ENCODE results near the gene TOR3A. TPM values are rescaled to one million over a fixed set of nuclear protein-coding genes. Genes with fewer than 3 reads are reported as not detected.

Gene TOR3A
- total and polyA plus RNA-seq, 2 of the 13 experiments (the other 11 are each of a cell fraction or from before 2014, with no cell fraction given), result 14.7 to 28.4 TPM

DNA sequence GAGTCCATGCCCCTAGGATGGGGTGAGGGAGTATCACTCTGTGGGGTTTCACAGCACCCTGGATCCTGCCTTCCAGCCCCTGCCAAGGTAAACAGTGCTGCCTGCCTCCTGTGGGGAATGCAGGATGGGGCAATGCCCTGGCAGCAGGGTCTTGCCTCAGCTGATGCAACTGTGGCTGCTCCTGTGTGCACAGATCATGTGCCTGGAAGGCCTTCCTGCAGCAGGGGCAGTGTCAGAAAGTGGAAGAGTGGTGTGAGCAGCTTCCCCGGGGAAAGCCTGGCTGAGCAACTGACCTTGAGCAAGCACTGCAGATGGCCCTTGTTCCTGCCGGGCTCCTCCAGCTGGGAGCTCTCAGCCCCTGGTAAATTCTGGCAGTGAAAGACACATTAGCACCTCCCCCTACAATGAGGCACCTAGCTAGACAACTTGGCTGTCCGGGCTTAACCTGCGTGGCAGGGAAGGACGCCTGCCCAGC is 9.9 kb downstream of the TOR3A start (continued):
- no peak for TF ChIP-seq ZNF317 (CRISPR knock-in tag; IDR thresholded peaks at IDR 0.05)
- TF ChIP-seq HNRNPLL (IDR thresholded peaks at IDR 0.05; ENCODE audit: low read depth, low read length, poor library complexity, severe bottlenecking), result no peak
- TF ChIP-seq, protein P1, sequence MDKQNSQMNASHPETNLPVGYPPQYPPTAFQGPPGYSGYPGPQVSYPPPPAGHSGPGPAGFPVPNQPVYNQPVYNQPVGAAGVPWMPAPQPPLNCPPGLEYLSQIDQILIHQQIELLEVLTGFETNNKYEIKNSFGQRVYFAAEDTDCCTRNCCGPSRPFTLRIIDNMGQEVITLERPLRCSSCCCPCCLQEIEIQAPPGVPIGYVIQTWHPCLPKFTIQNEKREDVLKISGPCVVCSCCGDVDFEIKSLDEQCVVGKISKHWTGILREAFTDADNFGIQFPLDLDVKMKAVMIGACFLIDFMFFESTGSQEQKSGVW (CRISPR knock-in tag; IDR thresholded peaks at IDR 0.05; ENCODE audit: borderline replicate concordance), result no peak
- 0 out of 2 replicates have a peak, but pooled peaks have one; percentile 49 for TF ChIP-seq ZNF335 (CRISPR knock-in tag; IDR thresholded peaks at IDR 0.05)
- no peak for TF ChIP-seq MIER3 (CRISPR knock-in tag; IDR thresholded peaks at IDR 0.05; ENCODE audit: borderline replicate concordance)
- TF ChIP-seq PHB2 (IDR thresholded peaks at IDR 0.05; ENCODE audit: partially characterized antibody), result no peak
- TF ChIP-seq ZNF768 (CRISPR knock-in tag; IDR thresholded peaks at IDR 0.05), result no peak
- TF ChIP-seq ZSCAN9 (CRISPR knock-in tag; IDR thresholded peaks at IDR 0.05; ENCODE audit: borderline replicate concordance), result no peak
- TF ChIP-seq, protein P2, sequence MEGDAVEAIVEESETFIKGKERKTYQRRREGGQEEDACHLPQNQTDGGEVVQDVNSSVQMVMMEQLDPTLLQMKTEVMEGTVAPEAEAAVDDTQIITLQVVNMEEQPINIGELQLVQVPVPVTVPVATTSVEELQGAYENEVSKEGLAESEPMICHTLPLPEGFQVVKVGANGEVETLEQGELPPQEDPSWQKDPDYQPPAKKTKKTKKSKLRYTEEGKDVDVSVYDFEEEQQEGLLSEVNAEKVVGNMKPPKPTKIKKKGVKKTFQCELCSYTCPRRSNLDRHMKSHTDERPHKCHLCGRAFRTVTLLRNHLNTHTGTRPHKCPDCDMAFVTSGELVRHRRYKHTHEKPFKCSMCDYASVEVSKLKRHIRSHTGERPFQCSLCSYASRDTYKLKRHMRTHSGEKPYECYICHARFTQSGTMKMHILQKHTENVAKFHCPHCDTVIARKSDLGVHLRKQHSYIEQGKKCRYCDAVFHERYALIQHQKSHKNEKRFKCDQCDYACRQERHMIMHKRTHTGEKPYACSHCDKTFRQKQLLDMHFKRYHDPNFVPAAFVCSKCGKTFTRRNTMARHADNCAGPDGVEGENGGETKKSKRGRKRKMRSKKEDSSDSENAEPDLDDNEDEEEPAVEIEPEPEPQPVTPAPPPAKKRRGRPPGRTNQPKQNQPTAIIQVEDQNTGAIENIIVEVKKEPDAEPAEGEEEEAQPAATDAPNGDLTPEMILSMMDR (CRISPR knock-in tag; IDR thresholded peaks at IDR 0.05), result peak; percentile 31
- TF ChIP-seq, protein P3, sequence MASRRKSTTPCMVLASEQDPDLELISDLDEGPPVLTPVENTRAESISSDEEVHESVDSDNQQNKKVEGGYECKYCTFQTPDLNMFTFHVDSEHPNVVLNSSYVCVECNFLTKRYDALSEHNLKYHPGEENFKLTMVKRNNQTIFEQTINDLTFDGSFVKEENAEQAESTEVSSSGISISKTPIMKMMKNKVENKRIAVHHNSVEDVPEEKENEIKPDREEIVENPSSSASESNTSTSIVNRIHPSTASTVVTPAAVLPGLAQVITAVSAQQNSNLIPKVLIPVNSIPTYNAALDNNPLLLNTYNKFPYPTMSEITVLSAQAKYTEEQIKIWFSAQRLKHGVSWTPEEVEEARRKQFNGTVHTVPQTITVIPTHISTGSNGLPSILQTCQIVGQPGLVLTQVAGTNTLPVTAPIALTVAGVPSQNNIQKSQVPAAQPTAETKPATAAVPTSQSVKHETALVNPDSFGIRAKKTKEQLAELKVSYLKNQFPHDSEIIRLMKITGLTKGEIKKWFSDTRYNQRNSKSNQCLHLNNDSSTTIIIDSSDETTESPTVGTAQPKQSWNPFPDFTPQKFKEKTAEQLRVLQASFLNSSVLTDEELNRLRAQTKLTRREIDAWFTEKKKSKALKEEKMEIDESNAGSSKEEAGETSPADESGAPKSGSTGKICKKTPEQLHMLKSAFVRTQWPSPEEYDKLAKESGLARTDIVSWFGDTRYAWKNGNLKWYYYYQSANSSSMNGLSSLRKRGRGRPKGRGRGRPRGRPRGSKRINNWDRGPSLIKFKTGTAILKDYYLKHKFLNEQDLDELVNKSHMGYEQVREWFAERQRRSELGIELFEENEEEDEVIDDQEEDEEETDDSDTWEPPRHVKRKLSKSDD (CRISPR knock-in tag; IDR thresholded peaks at IDR 0.05; ENCODE audit: low read depth), result peak; percentile 70; the same call in 1 of the 2 replicates
- no peak for TF ChIP-seq SRY (CRISPR knock-in tag; IDR thresholded peaks at IDR 0.05)
- no peak for TF ChIP-seq MED13 (CRISPR knock-in tag; IDR thresholded peaks at IDR 0.05)
- TF ChIP-seq, protein P4, sequence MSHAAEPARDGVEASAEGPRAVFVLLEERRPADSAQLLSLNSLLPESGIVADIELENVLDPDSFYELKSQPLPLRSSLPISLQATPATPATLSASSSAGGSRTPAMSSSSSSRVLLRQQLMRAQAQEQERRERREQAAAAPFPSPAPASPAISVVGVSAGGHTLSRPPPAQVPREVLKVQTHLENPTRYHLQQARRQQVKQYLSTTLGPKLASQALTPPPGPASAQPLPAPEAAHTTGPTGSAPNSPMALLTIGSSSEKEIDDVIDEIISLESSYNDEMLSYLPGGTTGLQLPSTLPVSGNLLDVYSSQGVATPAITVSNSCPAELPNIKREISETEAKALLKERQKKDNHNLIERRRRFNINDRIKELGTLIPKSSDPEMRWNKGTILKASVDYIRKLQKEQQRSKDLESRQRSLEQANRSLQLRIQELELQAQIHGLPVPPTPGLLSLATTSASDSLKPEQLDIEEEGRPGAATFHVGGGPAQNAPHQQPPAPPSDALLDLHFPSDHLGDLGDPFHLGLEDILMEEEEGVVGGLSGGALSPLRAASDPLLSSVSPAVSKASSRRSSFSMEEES (CRISPR knock-in tag; IDR thresholded peaks at IDR 0.05), result peak; percentile 90
- no peak for TF ChIP-seq POLR2AphosphoS5 (IDR thresholded peaks at IDR 0.05; ENCODE audit: low read depth, low read length)
- no peak for TF ChIP-seq LCORL (IDR thresholded peaks at IDR 0.05)
- TF ChIP-seq LCORL (CRISPR knock-in tag; IDR thresholded peaks at IDR 0.05), result peak; percentile 23
- TF ChIP-seq ZSCAN25 (CRISPR knock-in tag; IDR thresholded peaks at IDR 0.05), result no peak
- TF ChIP-seq SATB2 (CRISPR knock-in tag; IDR thresholded peaks at IDR 0.05), result no peak
- no peak for TF ChIP-seq ZMYM3 (CRISPR knock-in tag; IDR thresholded peaks at IDR 0.05)
- TF ChIP-seq ZSCAN22 (CRISPR knock-in tag; IDR thresholded peaks at IDR 0.05), result no peak
- TF ChIP-seq, protein P5, sequence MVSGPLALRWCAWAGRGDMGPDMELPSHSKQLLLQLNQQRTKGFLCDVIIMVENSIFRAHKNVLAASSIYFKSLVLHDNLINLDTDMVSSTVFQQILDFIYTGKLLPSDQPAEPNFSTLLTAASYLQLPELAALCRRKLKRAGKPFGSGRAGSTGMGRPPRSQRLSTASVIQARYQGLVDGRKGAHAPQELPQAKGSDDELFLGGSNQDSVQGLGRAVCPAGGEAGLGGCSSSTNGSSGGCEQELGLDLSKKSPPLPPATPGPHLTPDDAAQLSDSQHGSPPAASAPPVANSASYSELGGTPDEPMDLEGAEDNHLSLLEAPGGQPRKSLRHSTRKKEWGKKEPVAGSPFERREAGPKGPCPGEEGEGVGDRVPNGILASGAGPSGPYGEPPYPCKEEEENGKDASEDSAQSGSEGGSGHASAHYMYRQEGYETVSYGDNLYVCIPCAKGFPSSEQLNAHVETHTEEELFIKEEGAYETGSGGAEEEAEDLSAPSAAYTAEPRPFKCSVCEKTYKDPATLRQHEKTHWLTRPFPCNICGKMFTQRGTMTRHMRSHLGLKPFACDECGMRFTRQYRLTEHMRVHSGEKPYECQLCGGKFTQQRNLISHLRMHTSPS (CRISPR knock-in tag; IDR thresholded peaks at IDR 0.05; ENCODE audit: low read depth), result peak; percentile 98
- TF ChIP-seq KAT7 (CRISPR knock-in tag; IDR thresholded peaks at IDR 0.05; ENCODE audit: borderline replicate concordance), result peak; percentile 83; the same call in 1 of the 2 replicates
- TF ChIP-seq NR2F1 (CRISPR knock-in tag; IDR thresholded peaks at IDR 0.05), result no peak
- no peak; the same call in 1 of the 2 replicates for TF ChIP-seq ERF (CRISPR knock-in tag; IDR thresholded peaks at IDR 0.05)

Measured in HepG2 (cell line).